WTC11 (cell line): Measurements from ENCODE around the gene GIPC2. TPM values are rescaled to one million over a fixed set of nuclear protein-coding genes. Genes with fewer than 3 reads are reported as not detected.

Experiments used
- E2F5 ChIP-seq: sonication (generic); formaldehyde crosslinking; IDR thresholded peaks from 2 replicates; pipeline ENCODE4 v1.8.1; 2022; ENCODE audit warnings: mild to moderate bottlenecking, moderate library complexity, missing genetic modification reagents
- GABPB1 ChIP-seq: sonication (generic); formaldehyde crosslinking; IDR thresholded peaks from 2 replicates; pipeline ENCODE4 v1.8.1; 2023; ENCODE audit warnings: mild to moderate bottlenecking, missing genetic modification reagents
- GRHL2 ChIP-seq: fragments of 250-450 bp; sonication (Bioruptor Pico); IDR thresholded peaks from 2 replicates; pipeline ENCODE4 v1.8.0; 2022; ENCODE audit warnings: mild to moderate bottlenecking, moderate library complexity; ENCODE audit not compliant: insufficient replicate concordance, severe bottlenecking
- MAX ChIP-seq: sonication (generic); formaldehyde crosslinking; IDR thresholded peaks from 2 replicates; pipeline ENCODE4 v1.8.0; 2022; ENCODE audit warnings: mild to moderate bottlenecking, missing genetic modification reagents
- NFE2L1 ChIP-seq: sonication (generic); formaldehyde crosslinking; IDR thresholded peaks from 2 replicates; pipeline ENCODE4 v1.8.1; 2023; ENCODE audit warnings: missing genetic modification reagents
- NR1H2 ChIP-seq: sonication (generic); formaldehyde crosslinking; IDR thresholded peaks from 2 replicates; pipeline ENCODE4 v1.9.0; 2021; ENCODE audit warnings: mild to moderate bottlenecking, moderate library complexity, missing genetic modification reagents
- TP53 ChIP-seq: sonication (generic); formaldehyde crosslinking; IDR thresholded peaks from 2 replicates; pipeline ENCODE4 v1.8.1; 2023; ENCODE audit warnings: mild to moderate bottlenecking, missing genetic modification reagents
- ZNF219 ChIP-seq: sonication (generic); formaldehyde crosslinking; IDR thresholded peaks from 2 replicates; pipeline ENCODE4 v1.8.0; 2023; ENCODE audit warnings: missing genetic modification reagents, mild to moderate bottlenecking, borderline replicate concordance
- total RNA-seq: library from RNA; stranded (reverse); gene quantifications from 3 replicates; pipeline ENCODE4 v1.2.3, GENCODE V29; 2021

The GIPC2 gene
- total RNA-seq, 1 experiment from 2014 or later, result 0.83 TPM

- no peak for TF ChIP-seq MAX (CRISPR knock-in tag)
- no peak for TF ChIP-seq TP53 (CRISPR knock-in tag)
- TF ChIP-seq GABPB1 (CRISPR knock-in tag), result no peak
- TF ChIP-seq NR1H2 (CRISPR knock-in tag), result no peak
- TF ChIP-seq NFE2L1, result no peak
- TF ChIP-seq GRHL2, result no peak
- no peak for TF ChIP-seq ZNF219 (CRISPR knock-in tag)
- no peak for TF ChIP-seq E2F5 (CRISPR knock-in tag)
Measured at GRCh38 chr1:78184460-78185072, 138.8 kb downstream of the GIPC2 start (continued).

Other genes with a start within 250 kb of the GIPC2 start
- 1.4 to 2.5 TPM (median 1.6 TPM) in 3 replicates for gene NEXN, start 157.3 kb upstream of the GIPC2 start, total RNA-seq
- 175 to 208 TPM (median 176 TPM) in 3 replicates for gene FUBP1, start 66.9 kb upstream of the GIPC2 start, total RNA-seq
- gene DNAJB4, start 41.0 kb upstream of the GIPC2 start, total RNA-seq, result 23.4 to 26.5 TPM (median 26.0 TPM) in 3 replicates